Endometrial microvascular endothelial cells (primary cell): ENCODE measurements around the gene ARRDC1. TPM values are rescaled to one million over a fixed set of nuclear protein-coding genes. Genes with fewer than 3 reads are reported as not detected.
"Not testable (repeated sequence)": the region's sequence is repeated elsewhere in the genome, so short reads cannot be mapped to it uniquely, and the experiment has no call there.

Experiments
- in situ Hi-C: cut with HindIII; loops from 2 replicates; pipeline ENCODE4 v1.10.0; 2017; ENCODE audit warnings: low sequenced_read_pairs, low pct_unique_long_range_greater_than_20kb; ENCODE audit errors: inconsistent ontology term
- total RNA-seq: library from RNA; depleted of rRNA; stranded (reverse); fragments of >200 nt; gene quantifications from one replicate; pipeline ENCODE4 v1.2.3, GENCODE V29; 2015; ENCODE audit errors: inconsistent ontology term

ARRDC1 gene
- total RNA-seq, 1 donor from 2014 or later = 30.2 TPM

- in situ Hi-C loops = no loop called here
Observed at GRCh38 chr9:137582286-137582860, 23.1 kb upstream of the ARRDC1 start.

- in situ Hi-C loops = no loop called here
Observed at GRCh38 chr9:137583347-137583746, 22.1 kb upstream of the ARRDC1 start.

GRCh38 chr9:137583957-137584356 is 21.5 kb upstream of the ARRDC1 start:
- in situ Hi-C loops = no loop called here

- in situ Hi-C loops = no loop called here
Observed at GRCh38 chr9:137586854-137587253, 18.6 kb upstream of the ARRDC1 start.

- in situ Hi-C loops = no loop called here
Observed at GRCh38 chr9:137588311-137588710, 17.2 kb upstream of the ARRDC1 start.

- in situ Hi-C loops = no loop called here
Observed at GRCh38 chr9:137588891-137589290, 16.6 kb upstream of the ARRDC1 start.

- in situ Hi-C loops = no loop called here
Observed at GRCh38 chr9:137589441-137590122, 15.9 kb upstream of the ARRDC1 start.

GRCh38 chr9:137590123-137590468 is 15.4 kb upstream of the ARRDC1 start:
- in situ Hi-C loops = no loop called here

- in situ Hi-C loops = no loop called here
Observed at GRCh38 chr9:137590469-137591383, 14.8 kb upstream of the ARRDC1 start, which contains the start of gene ZMYND19. Gene ZMYND19, minus strand, starts transcription at chr9:137590512. Its CDS starts 249 bp downstream, at chr9:137590263.

- in situ Hi-C loops = no loop called here
Observed at GRCh38 chr9:137592767-137593166, 12.7 kb upstream of the ARRDC1 start.

GRCh38 chr9:137593176-137593575 is 12.3 kb upstream of the ARRDC1 start:
- in situ Hi-C loops = no loop called here

- in situ Hi-C loops = not testable (repeated sequence)
Observed at GRCh38 chr9:137596577-137596976, 8.9 kb upstream of the ARRDC1 start.

GRCh38 chr9:137598943-137599342 is 6.5 kb upstream of the ARRDC1 start:
- in situ Hi-C loops = no loop called here

- in situ Hi-C loops = no loop called here
Observed at GRCh38 chr9:137602661-137603060, 2.8 kb upstream of the ARRDC1 start.

- in situ Hi-C loops = no loop called here
Observed at GRCh38 chr9:137603879-137604278, 1.6 kb upstream of the ARRDC1 start.

GRCh38 chr9:137604345-137605086 is 970 bp upstream of the ARRDC1 start:
- in situ Hi-C loops = no loop called here

- in situ Hi-C loops = no loop called here
Observed at GRCh38 chr9:137606005-137606621, 627 bp downstream of the ARRDC1 start.

- in situ Hi-C loops = no loop called here
Observed at GRCh38 chr9:137606734-137607138, 1.2 kb downstream of the ARRDC1 start.
